CD8-positive, alpha-beta memory T cell (primary cell): ENCODE data around the gene EI24. TPM values are rescaled to one million over a fixed set of nuclear protein-coding genes. Genes with fewer than 3 reads are reported as not detected.

Source experiments
- polyA plus RNA-seq: library from polyadenylated mRNA; unstranded; fragments of 300-500 nt; fragmentation: Illumina TruSeq; gene quantifications from one replicate; pipeline ENCODE4 v1.2.3, GENCODE V29; 2021
- total RNA-seq, 2 experiments: library from RNA; stranded (reverse); gene quantifications; one replicate each; pipeline ENCODE4 v1.2.3, GENCODE V29; 2021

The EI24 gene
- total and polyA plus RNA-seq, 3 experiments from 2014 or later, result 62.7 to 71.7 (median 65.7) TPM

Other genes starting within 250 kb of the EI24 start
- gene FEZ1, start 73.2 kb upstream of the EI24 start, total RNA-seq, result 1 to 10 TPM; 2.4 to 2.7 TPM
- gene FEZ1, start 73.2 kb upstream of the EI24 start, polyA plus RNA-seq, result 14.6 TPM
- gene STT3A, start 23.4 kb downstream of the EI24 start, total RNA-seq, result 100 to 1,000 TPM; 140 to 143 TPM
- 90.6 TPM for gene STT3A, start 23.4 kb downstream of the EI24 start, polyA plus RNA-seq
- 100 to 1,000 TPM; 139 to 144 TPM for gene CHEK1, start 55.7 kb downstream of the EI24 start, total RNA-seq
- gene CHEK1, start 55.7 kb downstream of the EI24 start, polyA plus RNA-seq, result 1.2 TPM
- gene ACRV1, start 111.4 kb downstream of the EI24 start, total RNA-seq, result not detected
- gene ACRV1, start 111.4 kb downstream of the EI24 start, polyA plus RNA-seq, result not detected
- gene PATE1, start 176.8 kb downstream of the EI24 start, total RNA-seq, result not detected
- gene PATE1, start 176.8 kb downstream of the EI24 start, polyA plus RNA-seq, result not detected
- not detected for gene PATE2, start 209.4 kb downstream of the EI24 start, total RNA-seq
- gene PATE2, start 209.4 kb downstream of the EI24 start, polyA plus RNA-seq, result not detected
- gene PATE3, start 218.7 kb downstream of the EI24 start, total RNA-seq, result not detected
- not detected for gene PATE3, start 218.7 kb downstream of the EI24 start, polyA plus RNA-seq